Parathyroid adenoma (tissue), 2 donors: ENCODE results near the gene UMAD1.

ENCODE experiments used
- H2AFZ ChIP-seq: fragments of 300-600 bp; sonication (generic); one replicate; pipeline ENCODE4 v1.7.0; 2017; ENCODE audit warnings: antibody characterized with exemption, mild to moderate bottlenecking
- H3K27ac ChIP-seq: fragments of 300-600 bp; sonication (generic); one replicate; pipeline ENCODE4 v1.7.0; 2017
- H3K27me3 ChIP-seq: fragments of 300-600 bp; sonication (generic); one replicate; pipeline ENCODE4 v1.7.0; 2017; ENCODE audit warnings: low read length; ENCODE audit not compliant: control insufficient read depth, insufficient read depth
- H3K36me3 ChIP-seq: fragments of 300-600 bp; sonication (generic); one replicate; pipeline ENCODE4 v1.7.0; 2017; ENCODE audit warnings: low read length; ENCODE audit not compliant: control insufficient read depth, insufficient read depth
- H3K4me1 ChIP-seq: fragments of 300-600 bp; sonication (generic); one replicate; pipeline ENCODE4 v1.7.0; 2017; ENCODE audit warnings: control low read depth
- H3K4me2 ChIP-seq: fragments of 300-600 bp; sonication (generic); one replicate; pipeline ENCODE4 v1.7.0; 2017; ENCODE audit warnings: low read length
- H3K4me3 ChIP-seq: fragments of 300-600 bp; sonication (generic); one replicate; pipeline ENCODE4 v1.7.0; 2017; ENCODE audit warnings: low read depth, low read length
- H3K79me2 ChIP-seq: fragments of 300-600 bp; sonication (generic); one replicate; pipeline ENCODE4 v1.7.0; 2017; ENCODE audit warnings: control low read depth
- H3K9ac ChIP-seq: fragments of 300-600 bp; sonication (generic); one replicate; pipeline ENCODE4 v1.7.0; 2017; ENCODE audit warnings: mild to moderate bottlenecking
- H3K9me3 ChIP-seq: fragments of 300-600 bp; sonication (generic); one replicate; pipeline ENCODE4 v1.7.0; 2017; ENCODE audit warnings: low read length; ENCODE audit not compliant: control insufficient read depth
- CTCF ChIP-seq: fragments of 300-600 bp; sonication (generic); IDR thresholded peaks from one replicate; pipeline ENCODE4 v1.7.0; 2017; ENCODE audit warnings: antibody characterized with exemption, mild to moderate bottlenecking
- donor health status: primary hyperparathyroidism.

Gene UMAD1

GRCh38 chr7:7738622-7739021 is 98.1 kb downstream of the UMAD1 start:
- Histone ChIP-seq H3K9me3 (no peaks in the 10 kb centered on the region), H3K27ac (no peak overlapping the region)

GRCh38 chr7:7739204-7740036 is 98.9 kb downstream of the UMAD1 start:
- Histone ChIP-seq H3K27me3 (no peaks in the 10 kb centered on the region), H3K4me2 (no peak overlapping the region), H3K9ac (no peak overlapping the region), H3K4me1 (peaks cover 3% of the 10 kb centered on the region), H3K4me3 (no peak overlapping the region), H3K9me3 (no peaks in the 10 kb centered on the region), H3K27ac (no peak overlapping the region), H3K79me2 (no peaks in the 10 kb centered on the region), H3K36me3 (no peaks in the 10 kb centered on the region), H2AFZ (no peak overlapping the region)
- no peak for TF ChIP-seq CTCF

More at GRCh38 chr7:7738622-7739021, 98.1 kb downstream of the UMAD1 start:
- Histone ChIP-seq H3K36me3 (no peaks in the 10 kb centered on the region), H3K79me2 (no peaks in the 10 kb centered on the region), H3K4me1 (peaks cover 3% of the 10 kb centered on the region), H3K27me3 (no peaks in the 10 kb centered on the region), H3K9ac (no peak overlapping the region), H2AFZ (no peak overlapping the region), H3K4me3 (no peak overlapping the region), H3K4me2 (no peak overlapping the region)
- TF ChIP-seq CTCF, result no peak

GRCh38 chr7:7740037-7740355 is 99.4 kb downstream of the UMAD1 start:
- Histone ChIP-seq H3K27me3 (no peaks in the 10 kb centered on the region), H3K27ac (no peak overlapping the region), H3K36me3 (no peaks in the 10 kb centered on the region), H2AFZ (no peak overlapping the region), H3K4me1 (peaks cover 3% of the 10 kb centered on the region), H3K9me3 (no peaks in the 10 kb centered on the region), H3K4me3 (no peak overlapping the region), H3K4me2 (no peak overlapping the region), H3K9ac (no peak overlapping the region), H3K79me2 (no peaks in the 10 kb centered on the region)
- TF ChIP-seq CTCF, result no peak

- no peak for TF ChIP-seq CTCF
- H3K79me2 ChIP-seq, result no peaks in the 10 kb centered on the region
- H3K27ac ChIP-seq, result no peak overlapping the region
- no peak overlapping the region for H3K4me2 ChIP-seq
- no peak overlapping the region for H3K4me3 ChIP-seq
- H3K27me3 ChIP-seq, result no peaks in the 10 kb centered on the region
- no peaks in the 10 kb centered on the region for H3K9me3 ChIP-seq
- H2AFZ ChIP-seq, result no peak overlapping the region
- H3K9ac ChIP-seq, result no peak overlapping the region
- peaks cover 2% of the 10 kb centered on the region for H3K4me1 ChIP-seq
- no peaks in the 10 kb centered on the region for H3K36me3 ChIP-seq
Observed at GRCh38 chr7:7742223-7742622, 101.7 kb downstream of the UMAD1 start.

GRCh38 chr7:7745258-7745657 is 104.7 kb downstream of the UMAD1 start:
- Histone ChIP-seq H3K4me2 (no peak overlapping the region), H2AFZ (no peak overlapping the region)

More at GRCh38 chr7:7745258-7745657, 104.7 kb downstream of the UMAD1 start:
- H3K27me3 ChIP-seq, result no peaks in the 10 kb centered on the region
- no peaks in the 10 kb centered on the region for H3K36me3 ChIP-seq
- no peak overlapping the region for H3K9ac ChIP-seq
- peaks cover 2% of the 10 kb centered on the region for H3K4me1 ChIP-seq
- H3K79me2 ChIP-seq, result no peaks in the 10 kb centered on the region
- H3K9me3 ChIP-seq, result no peaks in the 10 kb centered on the region
- no peak overlapping the region for H3K27ac ChIP-seq
- H3K4me3 ChIP-seq, result no peak overlapping the region
- no peak for TF ChIP-seq CTCF
